Measurements from ENCODE around the gene FLT1. TPM values are rescaled to one million over a fixed set of nuclear protein-coding genes. Genes with fewer than 3 reads are reported as not detected.

Gene FLT1
- total and polyA plus RNA-seq, 2 donors (not counting 1 experiment from before 2014, with no cell fraction given) = 1.3 to 2.5 TPM

- H3K9ac ChIP-seq (ENCODE audit: insufficient read depth, low read length) = no peak overlapping the region
- H4K20me1 ChIP-seq (ENCODE audit: control insufficient read depth, extremely low read depth, insufficient read depth, low read length) = no peaks in the 10 kb centered on the region
- H3K4me3 ChIP-seq (replicated peaks in 1 of 4; ENCODE audit: control extremely low read depth in 1 of 4, insufficient read depth in 1 of 4, low read depth in 3 of 4, low read length in 4 of 4) = no peak overlapping the region
- H3K27ac ChIP-seq (ENCODE audit: insufficient read depth, low read length) = no peak overlapping the region
- no peak overlapping the region for H2AFZ ChIP-seq (ENCODE audit: low read length)
- DNase-seq (ENCODE audit: low read depth in 2 of 2) = no peak
- H3K36me3 ChIP-seq (ENCODE audit: control insufficient read depth, insufficient read depth, low read length) = no peaks in the 10 kb centered on the region
- H3K79me2 ChIP-seq (ENCODE audit: control insufficient read depth, insufficient read depth, low read length) = no peaks in the 10 kb centered on the region
- H3K27me3 ChIP-seq (ENCODE audit: control insufficient read depth, insufficient read depth, low read length) = no peaks in the 10 kb centered on the region
- TF ChIP-seq EZH2 (IDR thresholded peaks at IDR 0.05; ENCODE audit: low read length, missing control alignments) (no peak), CTCF (conservative IDR thresholded peaks at IDR 0.05 in 1 of 2, IDR thresholded peaks at IDR 0.05 in 1 of 2; ENCODE audit: low read depth in 1 of 2, low read length in 2 of 2) (no peak)
- H3K9me3 ChIP-seq (ENCODE audit: control insufficient read depth, insufficient read depth, low read depth, low read length) = no peaks in the 10 kb centered on the region
- no peak overlapping the region for H3K4me2 ChIP-seq (ENCODE audit: extremely low read depth, insufficient read depth, low read length)
- no peaks in the 10 kb centered on the region for H3K4me1 ChIP-seq (ENCODE audit: control insufficient read depth, extremely low read depth, insufficient read depth, low read length)
Observed at GRCh38 chr13:28541966-28542365, 47.0 kb upstream of the FLT1 start.

GRCh38 chr13:28540612-28541011 lies 45.7 kb upstream of the FLT1 start:
- H3K27ac ChIP-seq (ENCODE audit: insufficient read depth, low read length) = no peak overlapping the region
- no peaks in the 10 kb centered on the region for H3K36me3 ChIP-seq (ENCODE audit: control insufficient read depth, insufficient read depth, low read length)
- H3K4me1 ChIP-seq (ENCODE audit: control insufficient read depth, extremely low read depth, insufficient read depth, low read length) = no peaks in the 10 kb centered on the region
- no peaks in the 10 kb centered on the region for H3K79me2 ChIP-seq (ENCODE audit: control insufficient read depth, insufficient read depth, low read length)
- TF ChIP-seq EZH2 (IDR thresholded peaks at IDR 0.05; ENCODE audit: low read length, missing control alignments) = no peak
- TF ChIP-seq CTCF (conservative IDR thresholded peaks at IDR 0.05 in 1 of 2, IDR thresholded peaks at IDR 0.05 in 1 of 2; ENCODE audit: low read depth in 1 of 2, low read length in 2 of 2) = no peak
- no peak overlapping the region for H3K9ac ChIP-seq (ENCODE audit: insufficient read depth, low read length)
- H3K4me3 ChIP-seq (replicated peaks in 1 of 4; ENCODE audit: control extremely low read depth in 1 of 4, insufficient read depth in 1 of 4, low read depth in 3 of 4, low read length in 4 of 4) = no peak overlapping the region
- DNase-seq (ENCODE audit: low read depth in 2 of 2) = no peak
- no peak overlapping the region for H2AFZ ChIP-seq (ENCODE audit: low read length)
- H4K20me1 ChIP-seq (ENCODE audit: control insufficient read depth, extremely low read depth, insufficient read depth, low read length) = no peaks in the 10 kb centered on the region
- H3K27me3 ChIP-seq (ENCODE audit: control insufficient read depth, insufficient read depth, low read length) = no peaks in the 10 kb centered on the region
- H3K9me3 ChIP-seq (ENCODE audit: control insufficient read depth, insufficient read depth, low read depth, low read length) = no peaks in the 10 kb centered on the region
- no peak overlapping the region for H3K4me2 ChIP-seq (ENCODE audit: extremely low read depth, insufficient read depth, low read length)

- Histone ChIP-seq H3K9me3 (ENCODE audit: control insufficient read depth, insufficient read depth, low read depth, low read length) (no peaks in the 10 kb centered on the region), H3K4me2 (ENCODE audit: extremely low read depth, insufficient read depth, low read length) (no peak overlapping the region)
- TF ChIP-seq CTCF (conservative IDR thresholded peaks at IDR 0.05 in 1 of 2, IDR thresholded peaks at IDR 0.05 in 1 of 2; ENCODE audit: low read depth in 1 of 2, low read length in 2 of 2) (no peak), EZH2 (IDR thresholded peaks at IDR 0.05; ENCODE audit: low read length, missing control alignments) (no peak)
Observed at GRCh38 chr13:28539625-28540286, 44.8 kb upstream of the FLT1 start.

More at GRCh38 chr13:28539625-28540286, 44.8 kb upstream of the FLT1 start:
- Histone ChIP-seq H4K20me1 (ENCODE audit: control insufficient read depth, extremely low read depth, insufficient read depth, low read length) (no peaks in the 10 kb centered on the region), H3K27ac (ENCODE audit: insufficient read depth, low read length) (no peak overlapping the region), H3K4me1 (ENCODE audit: control insufficient read depth, extremely low read depth, insufficient read depth, low read length) (no peaks in the 10 kb centered on the region), H3K79me2 (ENCODE audit: control insufficient read depth, insufficient read depth, low read length) (no peaks in the 10 kb centered on the region), H3K4me3 (replicated peaks in 1 of 4; ENCODE audit: control extremely low read depth in 1 of 4, insufficient read depth in 1 of 4, low read depth in 3 of 4, low read length in 4 of 4) (no peak overlapping the region), H3K36me3 (ENCODE audit: control insufficient read depth, insufficient read depth, low read length) (no peaks in the 10 kb centered on the region), H2AFZ (ENCODE audit: low read length) (no peak overlapping the region), H3K27me3 (ENCODE audit: control insufficient read depth, insufficient read depth, low read length) (no peaks in the 10 kb centered on the region), H3K9ac (ENCODE audit: insufficient read depth, low read length) (no peak overlapping the region)
- no peak for DNase-seq (ENCODE audit: low read depth in 2 of 2)

Measured in fibroblast of lung (primary cell).